GM20000 (cell line): ENCODE measurements around the gene FYB2.

ENCODE experiments used
- DNase-seq: peaks from one replicate; pipeline ENCODE4 v3.0.0; 2012; ENCODE audit warnings: low spot score
- CTCF ChIP-seq: IDR thresholded peaks from 2 replicates; pipeline ENCODE4 v1.5.1; 2012; ENCODE audit warnings: mild to moderate bottlenecking, control low read depth; ENCODE audit errors: extremely low read depth, missing control alignments

FYB2 gene

DNA sequence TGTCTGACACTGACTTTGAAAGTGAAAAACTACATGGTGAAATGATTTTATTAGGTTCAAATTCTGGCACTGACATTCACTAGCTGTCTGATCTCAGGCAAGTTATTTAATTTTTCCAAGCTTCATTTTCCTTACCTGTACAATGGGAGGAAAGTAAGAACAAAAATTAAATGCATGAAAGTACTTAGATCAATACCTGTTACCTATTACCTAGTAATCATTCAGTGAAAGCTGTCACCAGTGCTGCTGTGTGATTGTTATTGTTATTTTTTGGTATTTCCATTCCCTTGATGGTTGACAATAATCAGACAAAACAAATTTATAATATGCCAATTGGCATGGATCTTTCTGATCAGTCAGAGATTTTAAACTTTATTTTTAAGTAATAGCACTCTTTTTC lies 37.0 kb upstream of the FYB2 start:
- DNase-seq: no peak
- TF ChIP-seq CTCF: no peak

- DNase-seq: no peak
- no peak for TF ChIP-seq CTCF
These were observed 36.0 kb upstream of the FYB2 start for GRCh38 chr1:56855190-56855589.

- no peak for DNase-seq
- no peak for TF ChIP-seq CTCF
These were observed 35.4 kb upstream of the FYB2 start, which contains the start of gene C8A for GRCh38 chr1:56854521-56855099. TSS of gene C8A (plus strand) at chr1:56854797. CDS start at chr1:56854902, 105 bp downstream.

DNA sequence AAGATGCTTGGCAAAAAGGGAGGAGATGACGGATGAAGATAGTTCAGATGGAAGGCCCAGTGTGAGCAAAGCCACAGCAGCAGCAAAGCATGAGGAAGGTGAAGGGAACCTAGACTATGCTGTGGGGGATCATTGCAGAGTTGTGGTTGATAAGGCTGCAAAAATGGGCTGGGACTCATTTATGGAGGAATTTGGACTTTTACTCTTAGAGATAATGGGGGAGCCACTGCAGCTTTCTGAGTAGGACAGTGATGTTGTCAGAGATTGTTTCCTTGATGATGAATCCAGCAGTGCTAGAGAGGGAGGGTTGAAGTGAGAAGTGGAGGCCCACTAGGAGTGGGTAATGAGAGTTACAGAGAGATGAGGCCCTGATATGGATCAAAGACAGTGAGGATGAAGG lies 33.3 kb upstream of the FYB2 start:
- no peak for DNase-seq
- TF ChIP-seq CTCF: no peak

- no peak for DNase-seq
- no peak for TF ChIP-seq CTCF
These were observed 31.7 kb upstream of the FYB2 start for GRCh38 chr1:56850922-56851321.

DNA sequence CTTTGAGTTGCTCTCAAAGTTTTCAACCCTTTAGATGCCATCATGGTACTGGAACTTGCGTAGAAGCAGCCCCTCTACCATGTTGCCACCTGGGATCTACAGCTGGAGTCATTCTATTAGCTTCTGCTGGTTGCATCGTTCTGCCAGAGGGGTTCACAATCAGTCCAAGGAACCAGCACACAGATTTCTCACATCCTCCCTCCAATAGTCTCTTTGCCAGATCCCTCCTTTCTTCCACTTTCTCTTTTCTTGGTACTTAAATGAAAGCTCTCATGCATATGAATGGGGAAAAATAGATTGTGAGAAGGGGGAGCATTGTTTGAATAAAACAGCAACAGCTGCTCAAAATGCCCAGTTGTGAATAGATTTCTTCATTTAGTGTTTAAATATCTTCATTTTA lies 31.2 kb upstream of the FYB2 start:
- no peak for TF ChIP-seq CTCF
- DNase-seq: no peak

- DNase-seq: no peak
- TF ChIP-seq CTCF: no peak
These were observed 30.5 kb upstream of the FYB2 start for GRCh38 chr1:56849750-56850149.
